ENCODE data around the gene BCAT1.
"Not testable (repeated sequence)": the region's sequence is repeated elsewhere in the genome, so short reads cannot be mapped to it uniquely, and the experiment has no call there.

BCAT1 gene

DNA sequence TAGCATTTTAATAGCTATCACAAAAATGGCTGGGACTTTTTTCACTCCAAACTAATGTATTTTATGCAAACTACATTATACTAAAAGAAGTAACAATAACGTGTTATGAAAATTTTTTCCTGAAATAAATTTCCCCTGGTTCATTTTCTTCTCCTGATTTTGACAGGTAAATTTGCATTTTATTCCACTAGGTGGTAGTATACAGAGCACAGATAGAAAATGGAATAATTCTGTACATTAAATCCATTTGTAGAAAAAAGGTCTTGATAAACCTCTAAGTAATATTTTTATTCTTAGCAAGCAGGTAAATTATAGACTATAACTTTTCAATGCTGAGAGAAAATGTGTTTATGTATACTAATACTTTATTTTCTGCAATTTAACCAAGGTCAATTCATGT lies 96.5 kb downstream of the BCAT1 start:
- DNase-seq, result no peak

- not testable (repeated sequence) for DNase-seq
Measured at GRCh38 chr12:24851883-24852282, 97.0 kb downstream of the BCAT1 start.

DNA sequence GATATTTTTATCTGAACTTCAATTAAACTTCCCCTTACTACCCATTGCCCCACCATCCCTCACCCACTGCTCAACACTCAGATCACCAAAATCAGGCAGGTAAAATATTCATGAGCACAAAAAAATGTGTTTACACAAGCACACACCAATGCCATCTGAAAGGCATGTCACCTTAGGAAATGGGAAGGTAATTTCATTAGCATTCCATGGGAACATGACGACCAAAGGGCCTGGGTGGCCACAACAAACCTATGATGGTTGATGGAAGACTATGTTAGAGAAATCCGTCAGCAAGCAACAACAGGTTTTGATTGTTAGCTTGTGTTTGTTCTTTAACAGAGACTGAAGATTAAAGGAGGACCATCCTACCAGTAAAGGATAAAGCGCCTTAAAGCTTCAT lies 97.6 kb downstream of the BCAT1 start:
- no peak for DNase-seq

GRCh38 chr12:24850496-24850895 lies 98.4 kb downstream of the BCAT1 start:
- no peak for DNase-seq

- DNase-seq, result no peak
Measured at GRCh38 chr12:24848941-24849477, 99.9 kb downstream of the BCAT1 start.

DNA sequence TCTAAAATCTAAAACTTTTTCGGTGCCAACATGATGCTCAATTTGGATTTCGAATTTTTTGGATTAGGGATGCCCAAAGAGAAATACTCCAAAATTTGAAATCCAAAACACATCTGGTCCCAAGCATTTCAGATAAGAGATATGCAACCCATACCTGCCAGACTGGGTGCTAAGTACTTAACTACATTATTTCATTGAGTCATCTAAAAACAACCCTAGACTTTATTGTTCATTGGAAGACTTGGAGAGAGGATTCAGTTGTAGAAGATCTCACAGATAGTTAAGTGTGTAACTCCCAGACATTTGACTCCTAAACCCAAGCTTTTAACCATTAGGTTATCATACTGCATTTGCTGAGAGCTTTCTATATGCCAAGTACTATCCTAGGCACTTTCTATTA lies 102.2 kb downstream of the BCAT1 start:
- no peak for DNase-seq

DNA sequence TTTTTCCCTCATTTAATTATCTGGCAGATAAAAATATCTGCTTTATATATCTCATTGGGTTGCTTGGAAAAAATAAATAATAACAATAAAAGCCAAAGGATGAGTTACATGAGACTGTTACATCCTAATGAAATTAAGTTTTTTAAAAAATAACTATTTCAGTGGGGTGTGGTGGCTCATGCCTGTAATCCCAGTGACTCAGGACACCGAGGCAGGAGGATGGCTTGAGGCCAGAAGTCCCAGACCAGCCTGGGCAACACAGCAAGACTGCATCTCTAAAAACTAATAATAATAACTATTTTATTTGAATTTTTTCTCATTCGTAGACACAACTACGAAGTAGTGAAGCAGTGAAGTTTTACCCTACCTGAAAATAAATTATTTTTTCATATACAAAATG lies 103.3 kb downstream of the BCAT1 start:
- DNase-seq, result no peak

- no peak for DNase-seq
Measured at GRCh38 chr12:24840046-24840800, 108.7 kb downstream of the BCAT1 start.

DNA sequence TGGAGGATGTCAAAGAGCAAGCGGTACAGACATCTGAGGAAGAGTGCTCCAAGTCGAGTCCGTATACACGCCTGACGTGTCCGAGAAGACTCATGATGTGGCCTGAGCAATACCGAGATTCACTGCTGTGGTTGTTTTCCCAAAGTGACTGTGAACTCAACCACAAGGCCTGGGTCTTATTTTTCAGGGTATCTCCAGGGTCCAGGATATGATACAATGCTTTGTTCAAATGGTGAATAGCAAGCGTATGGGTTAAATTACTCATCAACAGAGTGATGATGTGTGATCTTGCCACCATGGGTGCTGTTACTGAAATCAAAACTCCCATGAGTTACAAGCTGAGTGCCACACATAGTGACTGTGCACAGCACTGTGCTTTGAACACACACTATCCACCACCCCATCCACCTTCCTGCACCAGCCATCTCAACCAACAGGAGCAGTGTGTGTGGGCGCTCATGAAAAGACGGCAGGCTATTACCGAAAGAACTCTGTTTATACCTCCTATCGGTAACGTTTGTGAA lies 109.6 kb downstream of the BCAT1 start:
- DNase-seq, result no peak

DNA sequence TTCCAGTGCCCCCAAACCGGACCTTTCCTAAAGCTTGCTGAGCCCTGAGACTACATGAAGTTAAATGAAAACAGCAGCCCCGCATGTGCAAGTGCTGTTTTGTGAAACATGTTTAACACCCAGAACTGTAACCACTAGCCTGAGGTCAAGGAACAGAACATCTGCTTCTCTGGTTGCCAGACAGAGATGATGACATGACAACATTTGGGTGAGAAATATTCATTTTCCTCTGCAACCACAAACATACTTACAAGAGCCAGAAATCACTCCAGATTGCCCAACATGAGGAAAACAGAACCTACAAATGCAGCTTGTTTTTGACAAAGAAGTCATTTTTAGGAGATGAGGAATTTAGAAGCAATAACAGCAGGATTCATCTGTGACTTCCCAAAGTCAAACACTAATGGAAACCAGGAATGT lies 110.4 kb downstream of the BCAT1 start:
- no peak for DNase-seq

DNA sequence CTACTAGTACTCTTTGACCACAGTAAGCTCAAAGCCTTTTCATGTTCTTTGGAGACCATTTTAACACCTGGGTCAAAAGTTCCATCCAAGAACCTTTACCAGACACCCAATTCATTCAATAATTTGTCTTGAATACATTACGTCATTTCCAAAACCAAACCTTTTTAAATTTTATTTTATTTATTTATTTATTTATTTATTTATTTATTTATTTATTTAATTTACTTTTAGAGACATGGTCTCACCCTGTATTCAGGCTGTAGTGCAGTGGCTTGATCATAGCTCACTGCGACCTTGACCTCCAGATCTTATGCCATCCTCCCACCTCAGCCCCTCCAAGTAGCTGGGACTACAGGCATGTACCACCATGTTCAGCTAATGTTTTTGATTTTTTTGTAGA lies 113.5 kb downstream of the BCAT1 start:
- DNase-seq, result no peak

DNA sequence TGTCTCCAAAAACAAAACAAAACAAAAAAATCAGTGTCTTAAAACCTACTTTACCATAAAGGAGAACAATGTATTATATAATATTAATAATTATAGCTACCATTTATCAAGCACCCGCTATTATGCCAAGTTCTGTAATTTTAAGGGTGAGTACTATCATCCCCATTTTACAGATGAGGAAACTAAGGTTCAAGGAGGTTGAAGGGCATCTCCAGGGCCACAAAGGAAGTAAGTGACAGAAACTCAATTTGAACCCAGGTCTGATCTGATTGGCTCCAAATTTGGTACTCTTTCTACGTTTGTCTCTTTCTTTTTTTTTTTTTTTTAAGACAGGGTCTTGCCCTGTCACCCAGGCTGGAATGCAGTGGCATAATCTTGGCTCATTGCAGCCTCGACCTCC lies 115.4 kb downstream of the BCAT1 start:
- no peak for DNase-seq

DNA sequence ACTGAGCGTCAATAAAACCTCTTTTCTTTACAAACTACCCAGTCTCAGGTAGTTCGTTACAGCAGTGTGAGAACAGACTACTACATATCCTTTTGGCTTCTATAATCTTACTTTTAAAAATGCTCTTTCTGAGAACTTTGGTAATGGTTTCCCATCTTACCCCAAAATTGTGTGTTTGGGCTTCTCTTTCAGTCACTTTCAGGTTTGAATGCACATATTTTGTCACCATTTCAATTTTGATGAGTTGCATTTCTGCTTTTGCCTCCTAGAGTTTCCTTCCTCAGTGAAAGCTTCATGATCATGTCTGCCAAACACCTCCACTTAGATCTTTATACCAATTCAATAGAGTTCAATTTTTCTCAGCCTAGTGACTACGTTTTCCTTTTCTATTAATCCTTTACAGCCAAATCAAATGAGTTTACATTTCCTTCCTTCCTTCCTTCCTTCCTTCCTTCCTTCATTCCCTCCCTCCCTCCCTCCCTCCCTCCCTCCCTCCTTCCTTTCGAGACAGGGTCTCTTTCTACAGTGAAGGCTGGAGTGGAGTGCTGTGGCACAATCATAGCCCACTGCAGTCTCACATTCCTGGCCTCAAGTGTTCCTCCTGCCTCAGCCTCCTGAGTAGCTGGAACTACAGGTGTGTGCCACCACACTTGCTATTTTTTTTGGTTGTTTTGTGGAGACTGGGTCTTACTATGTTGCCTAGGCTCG lies 124.9 kb downstream of the BCAT1 start:
- DNase-seq, result no peak

GRCh38 chr12:24822121-24822899 lies 126.6 kb downstream of the BCAT1 start:
- DNase-seq, result no peak

- no peak for DNase-seq
Measured at GRCh38 chr12:24821691-24822090, 127.2 kb downstream of the BCAT1 start.

GRCh38 chr12:24820872-24821271 lies 128.0 kb downstream of the BCAT1 start:
- DNase-seq, result no peak

- no peak for DNase-seq
Measured at GRCh38 chr12:24818351-24818750, 130.6 kb downstream of the BCAT1 start.

DNA sequence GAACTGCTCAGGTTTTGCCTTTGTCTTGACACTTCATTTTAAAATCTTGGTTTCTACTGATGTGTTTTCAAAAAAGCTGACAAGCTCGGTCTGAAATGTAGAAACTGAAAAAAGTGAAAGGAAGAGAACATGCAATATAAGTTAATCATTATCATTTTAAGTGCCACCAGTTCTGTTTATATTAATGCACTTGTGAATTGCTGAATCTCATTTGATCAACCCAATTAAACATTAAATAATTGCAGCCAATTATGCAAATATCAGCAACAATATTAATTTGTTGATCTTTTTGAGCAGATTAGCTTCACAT lies 133.8 kb downstream of the BCAT1 start:
- no peak for DNase-seq

- no peak for DNase-seq
Measured at GRCh38 chr12:24814379-24815113, 134.4 kb downstream of the BCAT1 start.

GRCh38 chr12:24810378-24810777 lies 138.5 kb downstream of the BCAT1 start:
- DNase-seq, result no peak

- not testable (repeated sequence) for DNase-seq
Measured at GRCh38 chr12:24809306-24809705, 139.6 kb downstream of the BCAT1 start.

DNA sequence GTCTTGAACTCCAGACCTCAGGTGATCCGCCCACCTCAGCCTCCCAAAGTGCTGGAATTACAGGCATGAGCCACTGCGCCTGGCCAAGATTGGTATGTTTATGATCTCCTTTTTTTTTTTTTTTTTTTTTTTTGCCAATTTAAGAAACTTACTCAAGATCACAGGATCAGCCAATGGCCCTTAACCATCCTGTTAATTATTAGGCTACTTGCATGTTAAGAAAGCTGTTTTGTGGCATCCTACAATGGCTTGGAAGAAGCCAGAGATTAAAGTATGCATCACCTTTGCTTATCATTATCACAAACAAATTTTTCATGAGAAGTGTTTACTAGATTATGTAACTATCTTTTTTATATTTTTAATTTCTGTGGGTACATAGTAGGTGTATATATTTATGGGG lies 140.2 kb downstream of the BCAT1 start:
- no peak for DNase-seq

GRCh38 chr12:24806386-24806785 lies 142.5 kb downstream of the BCAT1 start:
- DNase-seq, result no peak

Data from NCI-H1092 treated with DMSO at 0.1 percent for 48 hours (cell line).